Erythroblast (primary cell): Measurements from ENCODE around the gene RAB11FIP4.

Source experiments
- DNase-seq, 2 experiments: peaks; one replicate each; lab custom pipeline; 2025; lab: John Stamatoyannopoulos, UW
- GATA1 ChIP-seq: IDR thresholded peaks from 2 replicates; pipeline ENCODE4 v1.6.1; 2011; ENCODE audit warnings: low read depth, mild to moderate bottlenecking, control low read depth, low read length, moderate library complexity
- POLR2A ChIP-seq: IDR thresholded peaks from 2 replicates; pipeline ENCODE4 v1.6.1; 2011; ENCODE audit warnings: mild to moderate bottlenecking, low read length

RAB11FIP4 gene

GRCh38 chr17:31411707-31412285 is 20.3 kb downstream of the RAB11FIP4 start:
- TF ChIP-seq GATA1 (no peak), POLR2A (no peak)
- DNase-seq: no peak

GRCh38 chr17:31412511-31412910 is 21.0 kb downstream of the RAB11FIP4 start:
- no peak for DNase-seq

GRCh38 chr17:31413081-31413799 is 21.8 kb downstream of the RAB11FIP4 start:
- TF ChIP-seq GATA1: no peak
- no peak for DNase-seq

More at GRCh38 chr17:31412511-31412910, 21.0 kb downstream of the RAB11FIP4 start:
- TF ChIP-seq GATA1: no peak
- no peak for TF ChIP-seq POLR2A

- no peak for TF ChIP-seq GATA1
- DNase-seq: no peak
Measured at GRCh38 chr17:31413874-31414549, 22.5 kb downstream of the RAB11FIP4 start.

GRCh38 chr17:31414550-31414918 is 23.1 kb downstream of the RAB11FIP4 start:
- DNase-seq: no peak
- TF ChIP-seq POLR2A: no peak
- no peak for TF ChIP-seq GATA1

GRCh38 chr17:31415004-31415454 is 23.6 kb downstream of the RAB11FIP4 start:
- TF ChIP-seq GATA1 (no peak), POLR2A (no peak)
- DNase-seq: no peak

GRCh38 chr17:31415640-31416502 is 24.4 kb downstream of the RAB11FIP4 start:
- DNase-seq: no peak
- TF ChIP-seq GATA1: no peak

- DNase-seq: no peak
- TF ChIP-seq POLR2A: no peak
- TF ChIP-seq GATA1: no peak
Measured at GRCh38 chr17:31416503-31416923, 25.0 kb downstream of the RAB11FIP4 start.

GRCh38 chr17:31417051-31417792 is 25.7 kb downstream of the RAB11FIP4 start:
- no peak for TF ChIP-seq GATA1
- no peak for TF ChIP-seq POLR2A
- no peak for DNase-seq

- TF ChIP-seq GATA1 (no peak), POLR2A (no peak)
- DNase-seq: no peak
Measured at GRCh38 chr17:31418773-31419350, 27.4 kb downstream of the RAB11FIP4 start.

GRCh38 chr17:31422443-31422842 is 31.0 kb downstream of the RAB11FIP4 start:
- no peak for DNase-seq
- TF ChIP-seq GATA1 (no peak), POLR2A (no peak)

- TF ChIP-seq GATA1 (no peak), POLR2A (no peak)
- DNase-seq: no peak
Measured at GRCh38 chr17:31424944-31425281, 33.4 kb downstream of the RAB11FIP4 start.
